GM10266 (cell line): ENCODE data around the gene POLRMT.

ENCODE experiments used
- DNase-seq: peaks from one replicate; pipeline ENCODE4 v3.0.0; 2012; ENCODE audit errors: extremely low spot score
- CTCF ChIP-seq: IDR thresholded peaks from 2 replicates; pipeline ENCODE4 v1.5.1; 2012; ENCODE audit warnings: mild to moderate bottlenecking, low read depth; ENCODE audit not compliant: control insufficient read depth, insufficient read depth; ENCODE audit errors: missing control alignments

POLRMT gene

GRCh38 chr19:661427-662196 lies 28.3 kb upstream of the POLRMT start:
- peak; percentile 91 for DNase-seq
- TF ChIP-seq CTCF, result no peak

- TF ChIP-seq CTCF, result no peak
- DNase-seq, result no peak
Measured at GRCh38 chr19:660793-661426, 27.6 kb upstream of the POLRMT start.

DNA sequence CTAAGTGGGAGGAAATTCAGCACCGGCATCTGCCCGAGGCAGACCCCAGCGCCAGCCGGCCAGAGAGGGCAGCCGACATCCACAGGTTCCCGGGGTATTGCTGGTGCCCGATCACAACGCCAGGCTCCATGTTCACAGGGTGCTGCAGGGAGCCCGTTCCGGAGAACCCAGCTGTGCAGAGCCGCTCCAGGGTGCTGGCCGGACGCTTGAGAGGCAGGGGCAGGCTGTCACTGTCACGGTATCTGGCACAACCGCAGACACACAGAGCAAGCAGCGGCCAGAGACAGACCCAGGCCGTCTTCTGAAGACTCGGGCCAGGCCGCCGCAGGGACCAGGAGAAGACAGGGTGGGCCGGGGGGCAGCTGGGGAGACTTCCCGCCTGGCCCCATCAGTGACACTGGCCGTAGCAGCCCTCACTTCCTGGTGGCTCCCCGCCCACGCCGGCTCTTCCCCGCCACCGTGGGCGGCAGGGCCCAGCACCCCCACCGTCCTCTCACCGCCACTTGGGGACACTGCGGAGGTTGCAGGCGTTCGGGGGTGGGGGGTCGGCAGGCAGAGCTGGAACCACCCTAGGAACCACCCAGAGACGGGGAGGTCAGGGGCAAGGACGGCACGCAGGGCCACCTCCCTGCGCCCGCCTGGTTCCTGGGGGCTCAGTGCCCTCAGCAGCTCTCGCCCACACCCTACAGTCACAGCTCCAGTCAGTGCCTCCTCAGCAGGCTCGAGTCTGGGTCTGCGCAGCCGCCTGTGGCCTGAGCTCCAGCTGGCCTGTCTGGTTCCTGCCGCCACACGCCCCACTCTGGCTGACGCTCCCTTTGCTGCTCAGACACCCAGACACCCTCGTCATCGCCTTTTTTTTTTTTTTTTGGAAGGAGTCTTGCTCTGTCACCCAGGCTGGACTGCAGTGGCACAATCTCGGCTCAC lies 25.8 kb upstream of the POLRMT start:
- no peak for DNase-seq
- TF ChIP-seq CTCF, result no peak

DNA sequence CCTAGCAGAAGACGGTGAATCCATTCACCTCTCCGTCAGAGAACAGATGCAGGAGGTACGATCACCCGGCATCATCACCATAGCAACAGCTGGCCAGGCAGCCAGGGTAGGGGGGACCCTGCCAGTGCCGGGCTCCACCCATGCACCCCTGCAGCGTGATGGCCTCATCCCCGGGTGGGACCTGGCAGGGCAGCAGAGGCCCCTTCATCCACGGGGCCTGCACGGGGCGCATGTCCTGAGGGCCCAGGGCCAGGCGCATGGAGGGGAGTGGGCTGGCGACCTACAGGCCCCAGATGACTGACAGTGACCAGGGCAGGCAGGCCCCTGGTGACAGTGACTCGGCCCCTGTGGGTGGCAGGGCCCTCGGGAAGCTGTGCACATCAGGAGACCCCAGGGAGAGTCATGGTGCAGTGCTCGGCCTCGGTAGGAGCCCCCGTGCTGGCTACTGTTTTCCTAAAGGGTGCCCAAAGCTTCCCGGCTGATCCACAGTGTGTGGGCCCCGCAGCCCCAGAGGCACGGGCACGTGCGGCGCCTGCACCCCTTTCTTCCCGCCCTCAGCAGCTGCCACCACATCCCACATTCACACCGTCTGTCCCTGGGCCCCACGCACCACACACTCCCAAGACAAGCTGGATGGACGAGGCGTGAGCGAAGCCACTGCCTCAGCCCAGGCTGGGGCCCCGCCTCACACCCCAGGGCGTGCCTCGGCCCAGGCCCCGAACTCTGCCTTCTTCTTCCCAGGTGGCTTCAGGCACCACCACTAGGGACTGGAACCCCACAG lies 24.9 kb upstream of the POLRMT start:
- DNase-seq, result no peak
- TF ChIP-seq CTCF, result no peak

DNA sequence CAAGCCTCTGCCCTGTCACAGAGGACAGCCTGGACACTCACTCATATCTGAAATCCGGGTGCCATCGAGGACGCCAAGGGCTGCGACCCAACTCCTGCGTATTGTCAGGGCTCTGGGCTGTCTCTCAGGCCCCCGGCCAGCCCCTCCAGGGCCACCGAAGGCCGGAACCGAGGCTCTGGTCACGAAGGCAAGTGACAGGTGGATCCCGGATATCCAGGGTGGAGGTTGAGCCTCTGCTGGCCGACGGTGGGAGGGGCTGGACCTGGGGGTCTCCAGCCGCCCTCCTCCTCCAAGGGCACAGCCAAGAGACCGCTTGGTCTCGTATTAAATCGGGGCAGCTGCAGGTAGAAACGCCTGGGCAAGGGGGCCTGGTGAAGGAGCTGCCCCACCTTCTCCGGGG lies 24.3 kb upstream of the POLRMT start:
- no peak for DNase-seq
- no peak for TF ChIP-seq CTCF

DNA sequence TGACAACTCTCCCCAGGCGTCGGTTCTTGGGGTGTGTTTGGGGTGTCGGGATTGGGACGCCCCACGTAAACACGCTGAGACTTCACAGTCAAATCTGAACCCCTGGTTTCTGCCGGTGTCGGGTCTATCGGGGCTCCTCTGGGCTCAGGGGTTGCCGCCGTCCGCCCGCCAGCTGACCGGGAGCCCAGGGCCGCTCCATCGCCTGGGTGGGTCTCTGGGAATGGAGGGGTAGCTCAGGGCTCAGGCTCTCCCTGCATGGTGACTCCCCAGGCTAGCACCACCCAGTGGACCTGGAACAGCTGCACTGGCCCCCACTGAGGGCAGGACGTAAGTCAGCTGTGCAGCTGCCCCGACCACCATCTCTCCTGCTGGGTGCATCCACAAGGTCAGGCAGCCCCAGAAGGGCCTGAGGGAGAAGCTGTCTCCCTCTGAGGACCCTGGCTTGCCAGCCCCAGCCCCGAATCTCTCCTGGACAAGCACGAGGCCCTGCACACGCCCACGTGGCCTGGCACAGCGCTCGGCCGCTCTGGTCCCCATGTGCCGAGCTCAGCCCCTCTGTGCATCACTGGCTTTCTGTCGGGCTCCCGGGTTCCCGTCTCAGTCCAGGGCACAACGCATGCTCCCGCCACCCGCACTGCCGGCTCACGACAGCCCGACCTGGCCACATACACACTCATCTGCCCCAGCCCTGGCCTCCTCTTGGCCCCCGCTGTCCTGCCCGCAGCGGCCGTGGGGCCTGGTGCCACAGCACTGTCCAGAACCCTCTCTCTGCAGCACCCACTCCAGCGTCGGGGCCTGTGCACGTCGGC lies 23.6 kb upstream of the POLRMT start:
- TF ChIP-seq CTCF, result no peak
- DNase-seq, result no peak
